Neural cell (in vitro differentiated cells): Measurements from ENCODE around the gene ZSWIM8. TPM values are rescaled to one million over a fixed set of nuclear protein-coding genes. Genes with fewer than 3 reads are reported as not detected.

ENCODE experiments used
- H2AFZ ChIP-seq: fragments of 200-600, 300-800 bp; sonication (generic), shearing (Covaris generic); 2 replicates; pipeline ENCODE4 v1.6.0; 2014; ENCODE audit warnings: low read depth, mild to moderate bottlenecking, antibody characterized with exemption, low read length, moderate library complexity
- H3F3A ChIP-seq: fragments of 200-600 bp; shearing (Covaris generic); 2 replicates; pipeline ENCODE4 v1.6.1; 2016; ENCODE audit warnings: mild to moderate bottlenecking, moderate library complexity, mixed read lengths, antibody characterized with exemption, low read length; ENCODE audit not compliant: insufficient read depth, poor library complexity, severe bottlenecking
- H3K27ac ChIP-seq: fragments of 200-600, 300-800 bp; sonication (generic), shearing (Covaris generic); 2 replicates; pipeline ENCODE4 v1.5.1; 2014; ENCODE audit warnings: mild to moderate bottlenecking, low read length, moderate library complexity
- H3K27me3 ChIP-seq: fragments of 300-800, 200-600 bp; sonication (generic), shearing (Covaris generic); 2 replicates; pipeline ENCODE4 v1.6.0; 2014; ENCODE audit warnings: mild to moderate bottlenecking, low read depth, low read length, moderate library complexity; ENCODE audit not compliant: insufficient read depth
- H3K36me3 ChIP-seq: fragments of 300-800, 200-600 bp; sonication (generic), shearing (Covaris generic); 2 replicates; pipeline ENCODE4 v1.5.1; 2014; ENCODE audit warnings: mild to moderate bottlenecking, antibody characterized with exemption, low read length, moderate library complexity; ENCODE audit not compliant: insufficient read depth
- H3K4me2 ChIP-seq: fragments of 300-800, 200-600 bp; sonication (generic), shearing (Covaris generic); 2 replicates; pipeline ENCODE4 v1.6.0; 2014; ENCODE audit warnings: mild to moderate bottlenecking, low read length
- H3K4me3 ChIP-seq: fragments of 300-800, 200-600 bp; sonication (generic), shearing (Covaris generic); 2 replicates; pipeline ENCODE4 v1.5.1; 2014; ENCODE audit warnings: mild to moderate bottlenecking, low read length, moderate library complexity
- H3K79me2 ChIP-seq: fragments of 200-600 bp; shearing (Covaris generic); replicated peaks from 2 replicates; pipeline ENCODE4 v1.6.0; 2014; ENCODE audit warnings: mild to moderate bottlenecking, low read length, moderate library complexity; ENCODE audit not compliant: insufficient read depth
- H3K9ac ChIP-seq: fragments of 300-800, 200-600 bp; sonication (generic), shearing (Covaris generic); 2 replicates; pipeline ENCODE4 v1.6.1; 2016; ENCODE audit warnings: mild to moderate bottlenecking, low read length, mixed read lengths
- H3K9me2 ChIP-seq: fragments of 200-600 bp; shearing (Covaris generic); 2 replicates; pipeline ENCODE4 v1.6.1; 2016; ENCODE audit warnings: mild to moderate bottlenecking, low read length, mixed read lengths; ENCODE audit not compliant: insufficient read depth
- H3K9me3 ChIP-seq: fragments of 200-600, 300-800 bp; sonication (generic), shearing (Covaris generic); 2 replicates; pipeline ENCODE4 v1.6.1; 2016; ENCODE audit warnings: mild to moderate bottlenecking, mixed run types, low read length, moderate library complexity, mixed read lengths
- H4K20me1 ChIP-seq: fragments of 200-600 bp; shearing (Covaris generic); 2 replicates; pipeline ENCODE4 v1.6.1; 2016; ENCODE audit warnings: mild to moderate bottlenecking, mixed run types; ENCODE audit not compliant: insufficient read depth
- CTCF ChIP-seq: fragments of 450-650 bp; IDR thresholded peaks from 2 replicates; pipeline ENCODE4 v1.5.1; 2014; ENCODE audit warnings: antibody characterized with exemption, mild to moderate bottlenecking, moderate library complexity; ENCODE audit not compliant: poor library complexity, severe bottlenecking
- EP300 ChIP-seq: fragments of 450-650 bp; conservative IDR thresholded peaks from 2 replicates; pipeline ENCODE4 v1.6.1; 2014; ENCODE audit warnings: antibody characterized with exemption, mild to moderate bottlenecking, moderate library complexity; ENCODE audit not compliant: poor library complexity, severe bottlenecking
- EZH2 ChIP-seq: fragments of 200-600, 300-800 bp; shearing (Covaris generic), sonication (generic); IDR thresholded peaks from 2 replicates; pipeline ENCODE4 v1.6.1; 2014; ENCODE audit warnings: antibody characterized with exemption, low read length, borderline replicate concordance, mild to moderate bottlenecking; ENCODE audit not compliant: insufficient read depth, poor library complexity, severe bottlenecking
- MXI1 ChIP-seq: fragments of 450-650 bp; conservative IDR thresholded peaks from 2 replicates; pipeline ENCODE4 v1.6.1; 2014; ENCODE audit warnings: antibody characterized with exemption, mild to moderate bottlenecking; ENCODE audit not compliant: poor library complexity, severe bottlenecking
- POLR2AphosphoS5 ChIP-seq: IDR thresholded peaks from 2 replicates; pipeline ENCODE4 v1.6.1; 2012
- RAD21 ChIP-seq: fragments of 450-650 bp; conservative IDR thresholded peaks from 2 replicates; pipeline ENCODE4 v1.6.1; 2014; ENCODE audit warnings: antibody characterized with exemption, mild to moderate bottlenecking, moderate library complexity
- REST ChIP-seq: IDR thresholded peaks from 2 replicates; pipeline ENCODE4 v1.6.1; 2012; ENCODE audit warnings: borderline replicate concordance
- SMC3 ChIP-seq: fragments of 450-650 bp; conservative IDR thresholded peaks from 2 replicates; pipeline ENCODE4 v1.6.1; 2014; ENCODE audit warnings: antibody characterized with exemption, mild to moderate bottlenecking, moderate library complexity; ENCODE audit not compliant: poor library complexity
- TAF1 ChIP-seq: IDR thresholded peaks from 2 replicates; pipeline ENCODE4 v1.6.1; 2012; ENCODE audit warnings: low read depth
- polyA plus RNA-seq: library from polyadenylated mRNA; depleted of rRNA; stranded (reverse); fragments of >200 nt; gene quantifications from 2 replicates; pipeline ENCODE4 v1.2.3, GENCODE V29; 2014

ZSWIM8 gene
- polyA plus RNA-seq, 1 donor from 2014 or later: 69.1 TPM

- TF ChIP-seq MXI1 (no peak), POLR2AphosphoS5 (no peak), TAF1 (no peak), REST (no peak), EZH2 (no peak), RAD21 (no peak), SMC3 (no peak), CTCF (no peak)
- H3K27ac ChIP-seq: no peak overlapping the region
Measured at GRCh38 chr10:73838827-73839226, 53.4 kb downstream of the ZSWIM8 start.

GRCh38 chr10:73839276-73839966 is 54.0 kb downstream of the ZSWIM8 start:
- no peak overlapping the region for H3K9ac ChIP-seq
- no peaks in the 10 kb centered on the region for H3K36me3 ChIP-seq
- H3K79me2 ChIP-seq: no peaks in the 10 kb centered on the region
- no peaks in the 10 kb centered on the region for H3K9me2 ChIP-seq
- no peak overlapping the region for H3K4me2 ChIP-seq
- no peak overlapping the region for H3K4me3 ChIP-seq
- H3K9me3 ChIP-seq: no peaks in the 10 kb centered on the region
- H3K27ac ChIP-seq: no peak overlapping the region
- no peaks in the 10 kb centered on the region for H3F3A ChIP-seq
- H3K27me3 ChIP-seq: no peaks in the 10 kb centered on the region
- H2AFZ ChIP-seq: no peak overlapping the region
- H4K20me1 ChIP-seq: no peaks in the 10 kb centered on the region
- TF ChIP-seq CTCF: no peak
- no peak for TF ChIP-seq RAD21
- no peak for TF ChIP-seq POLR2AphosphoS5
- TF ChIP-seq REST: no peak
- TF ChIP-seq MXI1: no peak
- no peak for TF ChIP-seq SMC3
- no peak for TF ChIP-seq EZH2
- TF ChIP-seq EP300: no peak
- TF ChIP-seq TAF1: no peak

More at GRCh38 chr10:73838827-73839226, 53.4 kb downstream of the ZSWIM8 start:
- Histone ChIP-seq H3K9me3 (no peaks in the 10 kb centered on the region), H3K27me3 (no peaks in the 10 kb centered on the region), H3F3A (no peaks in the 10 kb centered on the region), H3K9ac (no peak overlapping the region), H3K36me3 (no peaks in the 10 kb centered on the region), H2AFZ (no peak overlapping the region), H3K79me2 (no peaks in the 10 kb centered on the region), H4K20me1 (no peaks in the 10 kb centered on the region), H3K4me2 (no peak overlapping the region), H3K4me3 (no peak overlapping the region), H3K9me2 (no peaks in the 10 kb centered on the region)
